Activated gamma-delta T cell (primary cell): ENCODE results near the gene SHROOM4.

ENCODE experiments used
- DNase-seq: peaks from one replicate; lab custom pipeline; 2025; lab: John Stamatoyannopoulos, UW

Gene SHROOM4

GRCh38 chrX:50780144-50780543 lies 33.9 kb downstream of the SHROOM4 start:
- no peak for DNase-seq

GRCh38 chrX:50779694-50780093 lies 34.3 kb downstream of the SHROOM4 start:
- no peak for DNase-seq

- DNase-seq = no peak
Observed at GRCh38 chrX:50778272-50778671, 35.7 kb downstream of the SHROOM4 start.

GRCh38 chrX:50776248-50776647 lies 37.7 kb downstream of the SHROOM4 start:
- no peak for DNase-seq

- no peak for DNase-seq
Observed at GRCh38 chrX:50771382-50771781, 42.6 kb downstream of the SHROOM4 start.

GRCh38 chrX:50770702-50771101 lies 43.3 kb downstream of the SHROOM4 start:
- DNase-seq = no peak

GRCh38 chrX:50769389-50770063 lies 44.5 kb downstream of the SHROOM4 start:
- DNase-seq = no peak

GRCh38 chrX:50768801-50769200 lies 45.2 kb downstream of the SHROOM4 start:
- no peak for DNase-seq

GRCh38 chrX:50765986-50766385 lies 48.0 kb downstream of the SHROOM4 start:
- DNase-seq = no peak

GRCh38 chrX:50762578-50762977 lies 51.4 kb downstream of the SHROOM4 start:
- DNase-seq = no peak

- no peak for DNase-seq
Observed at GRCh38 chrX:50756276-50756675, 57.7 kb downstream of the SHROOM4 start.

GRCh38 chrX:50751091-50751490 lies 62.9 kb downstream of the SHROOM4 start:
- DNase-seq = no peak

- no peak for DNase-seq
Observed at GRCh38 chrX:50747471-50747900, 66.5 kb downstream of the SHROOM4 start.

GRCh38 chrX:50736656-50737055 lies 77.3 kb downstream of the SHROOM4 start:
- no peak for DNase-seq

- DNase-seq = no peak
Observed at GRCh38 chrX:50726296-50726695, 87.7 kb downstream of the SHROOM4 start.

- DNase-seq = no peak
Observed at GRCh38 chrX:50725310-50725709, 88.7 kb downstream of the SHROOM4 start.

GRCh38 chrX:50723006-50723405 lies 91.0 kb downstream of the SHROOM4 start:
- DNase-seq = no peak

GRCh38 chrX:50721764-50722521 lies 92.1 kb downstream of the SHROOM4 start:
- no peak for DNase-seq

- no peak for DNase-seq
Observed at GRCh38 chrX:50719614-50720013, 94.4 kb downstream of the SHROOM4 start.

- DNase-seq = no peak
Observed at GRCh38 chrX:50718776-50719175, 95.2 kb downstream of the SHROOM4 start.

- no peak for DNase-seq
Observed at GRCh38 chrX:50716706-50717105, 97.3 kb downstream of the SHROOM4 start.

GRCh38 chrX:50712777-50713176 lies 101.2 kb downstream of the SHROOM4 start:
- no peak for DNase-seq

GRCh38 chrX:50711907-50712306 lies 102.1 kb downstream of the SHROOM4 start:
- DNase-seq = no peak
